ENCODE results near the gene APOBEC4.

- TF ChIP-seq POLR2A (IDR thresholded peaks at IDR 0.05) (no peak), POLR2AphosphoS5 (IDR thresholded peaks at IDR 0.05) (no peak), EP300 (IDR thresholded peaks at IDR 0.05) (no peak)
- TF ChIP-seq, protein P1, sequence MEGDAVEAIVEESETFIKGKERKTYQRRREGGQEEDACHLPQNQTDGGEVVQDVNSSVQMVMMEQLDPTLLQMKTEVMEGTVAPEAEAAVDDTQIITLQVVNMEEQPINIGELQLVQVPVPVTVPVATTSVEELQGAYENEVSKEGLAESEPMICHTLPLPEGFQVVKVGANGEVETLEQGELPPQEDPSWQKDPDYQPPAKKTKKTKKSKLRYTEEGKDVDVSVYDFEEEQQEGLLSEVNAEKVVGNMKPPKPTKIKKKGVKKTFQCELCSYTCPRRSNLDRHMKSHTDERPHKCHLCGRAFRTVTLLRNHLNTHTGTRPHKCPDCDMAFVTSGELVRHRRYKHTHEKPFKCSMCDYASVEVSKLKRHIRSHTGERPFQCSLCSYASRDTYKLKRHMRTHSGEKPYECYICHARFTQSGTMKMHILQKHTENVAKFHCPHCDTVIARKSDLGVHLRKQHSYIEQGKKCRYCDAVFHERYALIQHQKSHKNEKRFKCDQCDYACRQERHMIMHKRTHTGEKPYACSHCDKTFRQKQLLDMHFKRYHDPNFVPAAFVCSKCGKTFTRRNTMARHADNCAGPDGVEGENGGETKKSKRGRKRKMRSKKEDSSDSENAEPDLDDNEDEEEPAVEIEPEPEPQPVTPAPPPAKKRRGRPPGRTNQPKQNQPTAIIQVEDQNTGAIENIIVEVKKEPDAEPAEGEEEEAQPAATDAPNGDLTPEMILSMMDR (IDR thresholded peaks at IDR 0.05) = no peak
Measured at GRCh38 chr1:183598386-183598785, 54.7 kb downstream of the APOBEC4 start.
